Activated naive CD8-positive, alpha-beta T cell treated with anti-CD3 and anti-CD28 coated beads, Interleukin-2, amount 50 U/mL, for 24 hours (primary cell): ENCODE data around the gene HNRNPH1.
A peak's percentile ranks its signal among the peaks of the same experiment; 100 is the strongest.
"Not testable (repeated sequence)": the region's sequence is repeated elsewhere in the genome, so short reads cannot be mapped to it uniquely, and the experiment has no call there.

Source experiments
- ATAC-seq: fragments of 150-1000 bp; cut with Tn5 transposase; one replicate; pipeline ENCODE4 v1.10.0; 2021
- DNase-seq: peaks from one replicate; pipeline ENCODE4 v3.0.0; 2021
- H3K27ac Mint-ChIP-seq: one replicate; pipeline ENCODE4 v1.8.0; 2021; ENCODE audit warnings: mild to moderate bottlenecking, mixed read lengths
- H3K27me3 Mint-ChIP-seq: one replicate; pipeline ENCODE4 v1.8.0; 2021; ENCODE audit warnings: mixed read lengths
- H3K36me3 Mint-ChIP-seq: one replicate; pipeline ENCODE4 v1.8.0; 2021; ENCODE audit warnings: low read depth, mixed read lengths
- H3K4me1 Mint-ChIP-seq: one replicate; pipeline ENCODE4 v1.8.0; 2021; ENCODE audit warnings: mixed read lengths
- H3K4me3 Mint-ChIP-seq: one replicate; pipeline ENCODE4 v1.8.0; 2021; ENCODE audit warnings: mild to moderate bottlenecking, moderate library complexity, mixed read lengths
- H3K9me3 Mint-ChIP-seq: one replicate; pipeline ENCODE4 v1.8.0; 2021; ENCODE audit warnings: mixed read lengths

HNRNPH1 gene, protein sequence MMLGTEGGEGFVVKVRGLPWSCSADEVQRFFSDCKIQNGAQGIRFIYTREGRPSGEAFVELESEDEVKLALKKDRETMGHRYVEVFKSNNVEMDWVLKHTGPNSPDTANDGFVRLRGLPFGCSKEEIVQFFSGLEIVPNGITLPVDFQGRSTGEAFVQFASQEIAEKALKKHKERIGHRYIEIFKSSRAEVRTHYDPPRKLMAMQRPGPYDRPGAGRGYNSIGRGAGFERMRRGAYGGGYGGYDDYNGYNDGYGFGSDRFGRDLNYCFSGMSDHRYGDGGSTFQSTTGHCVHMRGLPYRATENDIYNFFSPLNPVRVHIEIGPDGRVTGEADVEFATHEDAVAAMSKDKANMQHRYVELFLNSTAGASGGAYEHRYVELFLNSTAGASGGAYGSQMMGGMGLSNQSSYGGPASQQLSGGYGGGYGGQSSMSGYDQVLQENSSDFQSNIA

GRCh38 chr5:179623003-179623905, at the start of gene HNRNPH1:
Gene HNRNPH1, minus strand, starts transcription at chr5:179623671. Its CDS starts 538 bp downstream, at chr5:179623133.
- H3K4me3 Mint-ChIP-seq, result peak within 1 kb of the TSS; percentile 98
- DNase-seq (peak; percentile 98), ATAC-seq (peak; percentile 66)
- H3K36me3 Mint-ChIP-seq, result peaks cover 51% of the 10 kb centered on the region
- H3K9me3 Mint-ChIP-seq, result no peaks in the 10 kb centered on the region
- peak within 1 kb of the TSS; percentile 99 for H3K27ac Mint-ChIP-seq
- H3K27me3 Mint-ChIP-seq, result peaks cover 6% of the 10 kb centered on the region
- peaks cover 48% of the 10 kb centered on the region for H3K4me1 Mint-ChIP-seq

- H3K27me3 Mint-ChIP-seq, result no peaks in the 10 kb centered on the region
- no peaks in the 10 kb centered on the region for H3K4me1 Mint-ChIP-seq
- no peak overlapping the region for H3K4me3 Mint-ChIP-seq
- DNase-seq, result peak; percentile 37
- H3K36me3 Mint-ChIP-seq, result peaks cover 2% of the 10 kb centered on the region
- ATAC-seq, result peak; percentile 57
- no peak overlapping the region for H3K27ac Mint-ChIP-seq
- no peaks in the 10 kb centered on the region for H3K9me3 Mint-ChIP-seq
These were observed 44.9 kb upstream of the HNRNPH1 start for GRCh38 chr5:179668391-179668790.

GRCh38 chr5:179661647-179662046, 38.2 kb upstream of the HNRNPH1 start:
- not testable (repeated sequence) for H3K9me3 Mint-ChIP-seq, ATAC-seq, H3K27ac Mint-ChIP-seq, H3K27me3 Mint-ChIP-seq, H3K4me3 Mint-ChIP-seq, H3K4me1 Mint-ChIP-seq, H3K36me3 Mint-ChIP-seq, DNase-seq

GRCh38 chr5:179658179-179658856, 34.8 kb upstream of the HNRNPH1 start:
- H3K27me3 Mint-ChIP-seq, H3K36me3 Mint-ChIP-seq, DNase-seq, H3K4me1 Mint-ChIP-seq, H3K27ac Mint-ChIP-seq, ATAC-seq, H3K9me3 Mint-ChIP-seq: not testable (repeated sequence)
- peak overlapping the region; percentile 74 for H3K4me3 Mint-ChIP-seq

GRCh38 chr5:179657302-179658178, 34.1 kb upstream of the HNRNPH1 start:
- H3K4me3 Mint-ChIP-seq, H3K27me3 Mint-ChIP-seq, H3K27ac Mint-ChIP-seq, H3K36me3 Mint-ChIP-seq, H3K9me3 Mint-ChIP-seq, H3K4me1 Mint-ChIP-seq, DNase-seq: not testable (repeated sequence)
- ATAC-seq, result peak; percentile 97

- not testable (repeated sequence) for H3K27ac Mint-ChIP-seq, H3K27me3 Mint-ChIP-seq, DNase-seq, H3K4me3 Mint-ChIP-seq, H3K36me3 Mint-ChIP-seq, H3K9me3 Mint-ChIP-seq, H3K4me1 Mint-ChIP-seq, ATAC-seq
These were observed 29.7 kb upstream of the HNRNPH1 start for GRCh38 chr5:179653135-179653534.

DNA sequence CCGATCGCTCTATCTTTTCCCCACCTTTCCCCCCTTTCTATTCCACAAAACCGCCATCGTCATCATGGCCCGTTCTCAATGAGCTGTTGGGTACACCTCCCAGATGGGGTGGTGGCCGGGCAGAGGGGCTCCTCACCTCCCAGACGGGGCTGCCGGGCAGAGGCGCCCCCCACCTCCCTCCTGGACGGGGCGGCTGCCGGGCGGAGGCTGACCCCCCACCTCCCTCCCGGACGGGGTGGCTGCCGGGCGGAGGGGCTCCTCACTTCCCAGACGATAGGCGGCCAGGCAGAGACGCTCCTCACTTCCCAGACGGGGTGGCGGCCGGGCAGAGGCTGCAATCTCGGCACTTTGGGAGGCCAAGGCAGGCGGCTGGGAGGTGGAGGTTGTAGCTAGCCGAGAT, 26.8 kb upstream of the HNRNPH1 start:
- H3K27me3 Mint-ChIP-seq, H3K9me3 Mint-ChIP-seq, H3K4me3 Mint-ChIP-seq, H3K36me3 Mint-ChIP-seq, ATAC-seq, H3K4me1 Mint-ChIP-seq, DNase-seq, H3K27ac Mint-ChIP-seq: not testable (repeated sequence)

DNA sequence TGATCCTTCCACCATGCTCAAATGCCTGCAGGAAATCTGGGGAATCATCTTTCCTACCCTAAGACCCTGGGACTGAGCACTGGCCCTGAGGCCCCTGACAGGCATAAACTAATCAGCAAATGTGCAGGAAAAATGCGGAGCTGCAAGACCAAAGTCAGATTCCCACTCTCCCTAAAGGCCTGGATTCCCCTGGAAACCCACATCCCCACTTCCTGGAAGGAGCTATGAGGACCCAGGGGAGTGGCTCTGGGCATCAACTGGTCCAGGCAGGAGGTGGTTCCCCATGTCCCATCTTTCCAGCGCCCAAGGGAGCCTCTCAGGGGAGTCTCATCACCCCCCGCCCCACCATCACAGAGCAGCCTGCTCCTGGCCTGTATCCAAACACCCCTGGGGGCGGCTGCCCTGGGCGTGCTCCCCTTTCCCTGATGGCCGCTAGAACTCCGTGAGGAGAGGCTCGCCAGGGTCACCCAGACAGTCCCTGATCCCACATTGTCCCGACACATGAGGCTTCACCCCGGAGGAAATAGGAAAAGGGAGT, 25.8 kb upstream of the HNRNPH1 start:
- not testable (repeated sequence) for H3K27me3 Mint-ChIP-seq, DNase-seq, H3K27ac Mint-ChIP-seq, H3K4me3 Mint-ChIP-seq, H3K9me3 Mint-ChIP-seq, H3K36me3 Mint-ChIP-seq, ATAC-seq, H3K4me1 Mint-ChIP-seq

DNA sequence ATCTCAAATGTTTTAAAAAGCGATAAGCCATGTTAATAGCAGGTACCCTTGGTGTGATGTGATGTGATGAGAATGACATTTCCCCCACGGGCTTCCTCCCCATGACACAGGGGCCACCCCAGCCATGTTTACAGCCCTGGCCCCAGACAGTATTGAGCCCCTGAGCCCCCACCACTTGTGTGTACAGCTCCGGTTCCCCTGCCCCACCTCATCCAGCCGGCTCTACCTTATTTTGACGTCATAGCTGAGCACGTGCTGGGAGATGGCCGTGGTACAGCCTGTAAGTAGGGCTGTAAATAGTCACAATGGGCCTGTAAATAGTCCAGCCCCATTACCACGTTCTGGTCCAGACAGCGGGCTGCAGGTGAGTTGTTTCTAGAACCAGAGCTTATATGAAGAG, 24.9 kb upstream of the HNRNPH1 start:
- Mint-ChIP-seq H3K27ac (no peak overlapping the region), H3K4me3 (no peak overlapping the region), H3K27me3 (no peaks in the 10 kb centered on the region), H3K4me1 (no peaks in the 10 kb centered on the region), H3K9me3 (no peaks in the 10 kb centered on the region), H3K36me3 (no peaks in the 10 kb centered on the region)
- ATAC-seq (no peak), DNase-seq (no peak)

DNA sequence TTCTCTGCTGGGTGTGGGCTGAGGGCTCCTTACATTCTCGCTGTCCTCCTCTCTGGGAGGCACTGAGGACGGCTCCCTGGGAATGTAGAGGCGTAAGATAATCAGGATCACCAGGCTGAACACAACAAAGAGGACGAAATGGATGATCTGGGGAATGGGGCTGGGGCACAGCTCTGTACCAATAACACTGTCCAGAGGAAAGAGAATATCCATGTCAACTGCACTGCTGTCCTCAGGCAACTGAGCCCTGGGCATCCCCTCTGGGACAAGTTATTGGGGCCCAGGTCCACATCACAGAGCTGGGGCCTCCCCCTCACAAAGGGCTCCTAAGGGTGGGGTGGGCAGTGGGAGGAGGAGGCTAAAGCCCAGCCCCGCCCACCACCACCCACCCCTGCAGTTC, 21.3 kb upstream of the HNRNPH1 start:
- H3K4me1 Mint-ChIP-seq, ATAC-seq, H3K27ac Mint-ChIP-seq, H3K36me3 Mint-ChIP-seq, H3K9me3 Mint-ChIP-seq, H3K4me3 Mint-ChIP-seq, H3K27me3 Mint-ChIP-seq, DNase-seq: not testable (repeated sequence)

DNA sequence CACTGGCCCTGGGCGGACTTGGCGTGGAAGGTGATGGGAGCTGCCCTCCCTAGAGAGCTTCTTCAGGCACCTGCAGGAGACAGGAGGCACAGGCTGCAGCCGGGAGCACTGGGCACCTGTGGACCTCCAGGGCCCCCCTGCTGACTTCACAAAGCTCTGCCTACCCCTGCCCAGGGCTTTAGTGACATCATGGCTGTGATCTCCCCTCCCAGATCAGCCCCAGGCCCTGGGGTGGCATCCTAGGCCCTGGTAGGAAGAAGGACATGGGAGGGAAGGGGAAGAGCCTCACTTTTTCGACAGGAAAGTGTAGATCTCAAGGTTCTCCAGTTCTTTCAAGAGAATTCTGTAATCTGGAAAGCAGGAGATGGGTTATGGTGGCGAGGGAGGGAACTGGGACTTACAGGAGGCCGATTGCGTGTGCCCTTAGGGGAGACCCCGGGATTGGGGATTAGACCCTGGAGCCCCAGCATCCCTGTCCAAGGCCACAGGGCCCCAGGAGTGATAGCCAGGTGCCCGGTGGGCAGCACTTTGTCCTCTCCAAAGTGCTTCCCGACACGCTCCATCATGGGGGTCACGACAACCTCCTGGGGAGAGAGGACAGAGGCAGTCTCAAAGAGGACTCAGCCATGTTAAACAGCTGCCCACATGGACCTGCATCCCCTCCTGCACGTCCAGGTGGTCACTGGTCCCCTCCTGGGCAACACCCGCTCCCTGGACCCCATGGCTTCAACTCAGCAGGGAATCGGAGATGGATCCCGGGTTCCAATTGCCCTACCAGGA, 19.9 kb upstream of the HNRNPH1 start:
- H3K27ac Mint-ChIP-seq, H3K9me3 Mint-ChIP-seq, ATAC-seq, DNase-seq, H3K4me1 Mint-ChIP-seq, H3K36me3 Mint-ChIP-seq, H3K4me3 Mint-ChIP-seq, H3K27me3 Mint-ChIP-seq: not testable (repeated sequence)

DNA sequence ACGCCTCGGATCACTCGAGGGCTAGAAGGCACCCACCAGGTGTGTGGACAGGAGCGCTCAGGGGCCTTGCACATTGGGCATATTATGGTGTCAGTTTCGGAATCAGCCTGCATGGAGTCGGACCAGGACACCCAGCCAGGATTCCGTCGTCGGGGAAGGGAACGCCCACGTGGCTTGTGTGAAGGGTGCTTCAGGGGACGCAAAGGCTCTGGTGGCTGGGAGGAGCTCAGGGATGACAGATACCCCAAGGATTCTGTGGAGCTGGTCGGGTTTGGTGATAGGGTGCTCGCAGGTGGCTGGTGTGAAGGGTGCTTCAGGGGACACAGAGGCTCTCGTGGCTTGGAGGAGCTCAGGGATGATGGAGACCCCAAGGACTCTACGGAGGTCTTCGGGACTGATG, 19.2 kb upstream of the HNRNPH1 start:
- DNase-seq, H3K27me3 Mint-ChIP-seq, H3K27ac Mint-ChIP-seq, H3K36me3 Mint-ChIP-seq, ATAC-seq, H3K9me3 Mint-ChIP-seq, H3K4me3 Mint-ChIP-seq, H3K4me1 Mint-ChIP-seq: not testable (repeated sequence)

- not testable (repeated sequence) for H3K4me3 Mint-ChIP-seq, H3K27ac Mint-ChIP-seq
These were observed 18.3 kb upstream of the HNRNPH1 start for GRCh38 chr5:179641745-179642144.

More at GRCh38 chr5:179641745-179642144, 18.3 kb upstream of the HNRNPH1 start:
- DNase-seq, H3K36me3 Mint-ChIP-seq, H3K9me3 Mint-ChIP-seq, ATAC-seq, H3K4me1 Mint-ChIP-seq, H3K27me3 Mint-ChIP-seq: not testable (repeated sequence)
